BJ (cell line): ENCODE data around the gene HEBP1. TPM values are rescaled to one million over a fixed set of nuclear protein-coding genes. Genes with fewer than 3 reads are reported as not detected.

Source experiments
- CTCF ChIA-PET: fragments of 350-600 bp; formaldehyde crosslinking; extraction: SDS; loops from one replicate; lab custom pipeline; 2021; ENCODE audit warnings: antibody characterized with exemption, inconsistent platforms; lab: Yijun Ruan, JAX
- POLR2A ChIA-PET: fragments of 300-600 bp; sonication (Branson Sonifier 250); formaldehyde crosslinking; extraction: SDS; loops from one replicate; lab custom pipeline; 2021; ENCODE audit warnings: antibody characterized with exemption; lab: Charles Lee
- DNase-seq: peaks from one replicate; pipeline ENCODE4 v3.0.0-alpha.2; 2011; ENCODE audit warnings: low read depth
- H3K27me3 ChIP-seq: 2 replicates; pipeline ENCODE4 v1.6.0; 2011; ENCODE audit warnings: low read length; ENCODE audit not compliant: control insufficient read depth, insufficient read depth
- H3K36me3 ChIP-seq: 2 replicates; pipeline ENCODE4 v1.5.1; 2011; ENCODE audit warnings: low read length; ENCODE audit not compliant: control insufficient read depth, insufficient read depth
- H3K4me3 ChIP-seq: 2 replicates; pipeline ENCODE4 v1.5.1; 2011; ENCODE audit warnings: low read depth, mild to moderate bottlenecking, control low read depth, low read length
- polyA plus RNA-seq: library from polyadenylated mRNA; depleted of rRNA; stranded (reverse); fragments of >200 nt; gene quantifications from 2 replicates; pipeline ENCODE4 v1.2.3, GENCODE V29; 2011
- TF ChIP-seq, protein P1 (sequence below): IDR thresholded peaks from 2 replicates; pipeline ENCODE4 v1.5.1; 2011; ENCODE audit warnings: low read depth, mild to moderate bottlenecking, control low read depth, inconsistent platforms, low read length, moderate library complexity; ENCODE audit not compliant: insufficient read depth

The HEBP1 gene
- polyA plus RNA-seq, 1 experiment = 41.9 TPM

DNA sequence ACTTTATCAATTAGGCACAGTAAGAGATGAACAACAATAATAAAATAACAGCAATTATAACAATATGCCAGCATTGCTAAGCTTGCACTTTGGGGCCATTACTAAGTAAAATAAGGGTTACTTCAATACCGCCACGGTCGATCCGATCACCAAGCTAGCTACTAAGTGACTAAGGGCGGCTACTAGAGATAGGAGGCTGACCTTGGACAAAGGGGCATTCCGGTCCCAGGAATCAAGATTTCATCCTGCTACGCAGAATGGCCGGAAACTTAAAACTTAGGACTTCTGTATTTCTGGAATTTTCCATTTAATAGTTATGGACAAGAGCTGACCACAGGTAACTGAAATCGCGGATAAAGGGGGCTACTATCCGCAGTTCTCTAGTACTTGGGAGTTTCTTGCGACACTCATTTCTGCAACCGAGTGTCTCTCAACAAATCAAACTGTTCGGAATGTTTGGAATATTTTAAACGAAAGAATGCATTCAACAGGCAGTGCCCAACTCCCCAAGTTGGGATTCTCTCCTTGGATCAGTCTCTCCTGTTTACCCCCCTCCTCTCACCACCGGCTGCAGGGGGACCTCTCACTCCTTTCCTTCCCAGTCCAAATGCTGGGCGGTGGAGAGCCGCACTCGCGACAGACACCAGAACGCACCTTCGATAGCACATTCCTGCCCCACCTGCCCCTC, 650 bp downstream of the HEBP1 start:
- ChIA-PET CTCF (interaction anchor here (1.2 to 1.7 kb wide), 3 partner anchors 13 to 212 kb away, joined by 3 to 7 read pairs (median 6); no protein-coding TSS in a partner anchor), POLR2A (interaction anchor here (0.6 kb wide), 1 partner anchor 197 kb away, joined by 5 read pairs; no protein-coding TSS in a partner anchor)
- Histone ChIP-seq H3K4me3 (peak overlapping the region; percentile 82), H3K36me3 (peaks cover 1% of the 10 kb centered on the region; the same call in 1 of the 2 replicates), H3K27me3 (no peaks in the 10 kb centered on the region)
- TF ChIP-seq, protein P1, sequence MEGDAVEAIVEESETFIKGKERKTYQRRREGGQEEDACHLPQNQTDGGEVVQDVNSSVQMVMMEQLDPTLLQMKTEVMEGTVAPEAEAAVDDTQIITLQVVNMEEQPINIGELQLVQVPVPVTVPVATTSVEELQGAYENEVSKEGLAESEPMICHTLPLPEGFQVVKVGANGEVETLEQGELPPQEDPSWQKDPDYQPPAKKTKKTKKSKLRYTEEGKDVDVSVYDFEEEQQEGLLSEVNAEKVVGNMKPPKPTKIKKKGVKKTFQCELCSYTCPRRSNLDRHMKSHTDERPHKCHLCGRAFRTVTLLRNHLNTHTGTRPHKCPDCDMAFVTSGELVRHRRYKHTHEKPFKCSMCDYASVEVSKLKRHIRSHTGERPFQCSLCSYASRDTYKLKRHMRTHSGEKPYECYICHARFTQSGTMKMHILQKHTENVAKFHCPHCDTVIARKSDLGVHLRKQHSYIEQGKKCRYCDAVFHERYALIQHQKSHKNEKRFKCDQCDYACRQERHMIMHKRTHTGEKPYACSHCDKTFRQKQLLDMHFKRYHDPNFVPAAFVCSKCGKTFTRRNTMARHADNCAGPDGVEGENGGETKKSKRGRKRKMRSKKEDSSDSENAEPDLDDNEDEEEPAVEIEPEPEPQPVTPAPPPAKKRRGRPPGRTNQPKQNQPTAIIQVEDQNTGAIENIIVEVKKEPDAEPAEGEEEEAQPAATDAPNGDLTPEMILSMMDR = peak; percentile 14; the same call in 1 of the 2 replicates
- DNase-seq = no peak

DNA sequence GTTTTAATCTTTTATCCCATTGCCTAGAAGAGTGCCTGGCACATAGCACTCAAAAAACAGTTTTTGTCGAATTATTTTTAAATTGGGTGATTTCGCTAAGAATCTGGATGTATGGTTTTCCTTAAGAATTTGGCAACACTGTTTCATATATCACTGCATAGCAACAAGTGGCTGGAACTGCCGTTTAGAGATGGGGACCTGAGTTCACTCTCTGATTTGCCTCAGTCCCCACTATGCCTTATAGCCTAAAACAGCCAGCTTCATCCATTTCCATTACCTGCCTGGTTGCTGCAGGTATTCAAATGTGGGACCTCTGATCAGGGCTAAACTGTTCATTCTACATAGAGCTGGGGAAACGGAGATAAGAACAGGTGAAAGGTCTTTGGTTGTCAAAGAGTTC, 1.8 kb downstream of the HEBP1 start:
- H3K4me3 ChIP-seq = no peak overlapping the region
- POLR2A ChIA-PET = no interaction called here

DNA sequence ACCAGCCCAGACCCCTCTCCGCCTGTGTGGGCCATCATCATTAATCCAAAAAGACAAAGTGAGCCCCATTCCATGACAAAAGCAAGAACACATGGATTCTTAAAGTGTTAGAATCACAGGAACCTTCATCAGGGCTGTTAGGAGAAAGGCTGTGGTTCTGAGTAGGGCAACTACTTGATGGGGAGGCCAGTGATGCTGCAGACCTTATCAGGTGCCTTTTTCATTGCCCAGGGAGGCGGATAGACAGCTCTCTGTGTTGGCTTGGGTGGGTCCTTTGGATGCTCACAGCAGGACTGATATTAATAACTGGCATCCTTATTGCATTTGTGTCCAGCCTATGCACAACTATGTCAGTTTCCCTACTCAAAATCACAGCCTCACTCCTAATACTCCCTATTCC, 2.3 kb downstream of the HEBP1 start:
- CTCF ChIA-PET = no interaction called here
- Histone ChIP-seq H3K27me3 (no peaks in the 10 kb centered on the region), H3K4me3 (no peak overlapping the region), H3K36me3 (peaks cover 1% of the 10 kb centered on the region; the same call in 1 of the 2 replicates)
- POLR2A ChIA-PET = no interaction called here
- DNase-seq = no peak
- TF ChIP-seq, protein P1 = no peak

More for the DNA sequence above, 1.8 kb downstream of the HEBP1 start:
- H3K36me3 ChIP-seq = peaks cover 1% of the 10 kb centered on the region; the same call in 1 of the 2 replicates
- H3K27me3 ChIP-seq = no peaks in the 10 kb centered on the region
- DNase-seq = no peak
- CTCF ChIA-PET = interaction anchor here (1.2 to 1.7 kb wide), 3 partner anchors 12 to 213 kb away, joined by 3 to 7 read pairs (median 6); no protein-coding TSS in a partner anchor
- TF ChIP-seq, protein P1 = no peak

DNA sequence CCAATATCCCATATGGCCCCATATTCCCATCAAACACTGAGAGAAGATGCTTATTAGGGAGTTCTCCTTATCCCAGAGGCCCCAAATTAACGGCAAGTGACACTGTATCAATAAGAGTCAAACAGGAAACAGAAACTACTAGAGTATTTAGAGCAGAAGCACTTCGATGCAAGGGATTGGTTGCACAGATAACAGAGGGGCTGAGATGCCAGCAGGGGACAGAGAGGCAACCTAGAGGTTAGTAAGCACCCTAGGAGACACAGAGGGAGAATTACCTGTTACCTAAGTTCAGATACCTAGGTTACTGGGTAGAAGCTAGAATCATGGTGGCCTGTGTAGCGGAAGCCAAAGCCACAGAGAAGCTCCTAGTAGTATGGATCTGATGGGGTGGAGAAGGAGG, 2.9 kb downstream of the HEBP1 start:
- ChIA-PET CTCF (interaction anchor here (0.9 kb wide), 1 partner anchor 18 kb away, joined by 3 read pairs; no protein-coding TSS in a partner anchor), POLR2A (no interaction called here)
- H3K27me3 ChIP-seq = no peaks in the 10 kb centered on the region
- no peaks in the 10 kb centered on the region for H3K36me3 ChIP-seq
- no peak overlapping the region for H3K4me3 ChIP-seq
- TF ChIP-seq, protein P1 = no peak
- DNase-seq = no peak

DNA sequence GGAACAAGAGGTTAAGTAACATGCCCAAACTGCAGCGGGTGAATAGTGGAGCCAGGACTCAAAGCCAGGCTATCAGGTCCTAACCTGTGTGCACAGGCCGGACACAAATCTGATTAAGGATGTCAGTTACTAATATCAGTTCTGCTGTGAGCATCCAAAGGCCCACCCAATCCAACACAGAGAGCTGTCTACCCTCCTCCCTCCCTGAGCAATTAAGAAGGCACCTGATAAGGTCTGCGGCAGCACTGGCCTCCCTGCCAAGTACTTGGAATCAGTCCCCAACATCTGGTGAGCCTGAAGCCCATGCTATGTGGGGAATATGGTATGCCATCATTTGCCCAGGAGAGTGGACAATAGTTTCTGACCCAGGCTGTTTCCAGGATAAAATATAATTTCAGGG, 3.9 kb downstream of the HEBP1 start:
- no peaks in the 10 kb centered on the region for H3K36me3 ChIP-seq
- TF ChIP-seq, protein P1 = no peak
- no peak overlapping the region for H3K4me3 ChIP-seq
- ChIA-PET CTCF (interaction anchor here (0.9 kb wide), 1 partner anchor 17 kb away, joined by 3 read pairs; no protein-coding TSS in a partner anchor), POLR2A (no interaction called here)
- H3K27me3 ChIP-seq = no peaks in the 10 kb centered on the region
- no peak for DNase-seq
